ENCODE measurements around the gene MLKL. TPM values are rescaled to one million over a fixed set of nuclear protein-coding genes. Genes with fewer than 3 reads are reported as not detected.

Gene MLKL
- total RNA-seq, 1 experiment from 2014 or later = 9.7 TPM

- ChIA-PET POLR2A (no interaction called here), CTCF (interaction anchor here (0.5 to 0.8 kb wide), 4 partner anchors 9 to 151 kb away, joined by 3 to 7 read pairs (median 3); no protein-coding TSS in a partner anchor)
- TF ChIP-seq CTCF (IDR thresholded peaks at IDR 0.05; ENCODE audit: insufficient read depth in 1 of 2, low read depth in 1 of 2, low read length in 1 of 2, severe bottlenecking in 1 of 2, unreplicated experiment in 1 of 2) = no peak
- Mint-ChIP-seq H3K36me3 (ENCODE audit: insufficient read depth, unreplicated experiment) (no peaks in the 10 kb centered on the region), H3K27ac (ENCODE audit: unreplicated experiment) (no peak overlapping the region), H3K4me3 (ENCODE audit: unreplicated experiment) (no peak overlapping the region), H3K27me3 (ENCODE audit: insufficient read depth, unreplicated experiment) (no peaks in the 10 kb centered on the region), H3K4me1 (ENCODE audit: low read depth, unreplicated experiment) (peaks cover 6% of the 10 kb centered on the region), H3K9me3 (ENCODE audit: unreplicated experiment) (no peaks in the 10 kb centered on the region)
- no peak for DNase-seq
- no TSS peak for BruUV-seq (replicated peaks)
- Histone ChIP-seq H3K36me3 (ENCODE audit: control insufficient read depth, insufficient read depth, low read length) (no peaks in the 10 kb centered on the region), H3K9me3 (no peaks in the 10 kb centered on the region), H3K27me3 (replicated peaks; ENCODE audit: control insufficient read depth, insufficient read depth, low read length) (no peaks in the 10 kb centered on the region), H3K4me3 (ENCODE audit: low read depth, low read length) (no peak overlapping the region), H3K4me1 (no peaks in the 10 kb centered on the region)
- intact Hi-C loops (cut with micrococcal nuclease; ENCODE audit: unreplicated experiment) = no loop called here
Measured at GRCh38 chr16:74713876-74714275, 13.2 kb upstream of the MLKL start.

- no peaks in the 10 kb centered on the region for H3K36me3 ChIP-seq (ENCODE audit: control insufficient read depth, insufficient read depth, low read length)
- no peak overlapping the region for H3K4me3 Mint-ChIP-seq (ENCODE audit: unreplicated experiment)
- H3K4me1 ChIP-seq = no peaks in the 10 kb centered on the region
- H3K36me3 Mint-ChIP-seq (ENCODE audit: insufficient read depth, unreplicated experiment) = no peaks in the 10 kb centered on the region
- no peaks in the 10 kb centered on the region for H3K27me3 ChIP-seq (replicated peaks; ENCODE audit: control insufficient read depth, insufficient read depth, low read length)
- no peak for TF ChIP-seq CTCF (IDR thresholded peaks at IDR 0.05; ENCODE audit: insufficient read depth in 1 of 2, low read depth in 1 of 2, low read length in 1 of 2, severe bottlenecking in 1 of 2, unreplicated experiment in 1 of 2)
- intact Hi-C loops (cut with micrococcal nuclease; ENCODE audit: unreplicated experiment) = no loop called here
- ChIA-PET POLR2A (interaction anchor here (1.0 kb wide), 1 partner anchor 14 kb away, joined by 4 read pairs; no protein-coding TSS in a partner anchor), CTCF (interaction anchor here (0.8 to 4.0 kb wide), 2 partner anchors 12 to 149 kb away, joined by 3 to 29 read pairs; no protein-coding TSS in a partner anchor)
- H3K27me3 Mint-ChIP-seq (ENCODE audit: insufficient read depth, unreplicated experiment) = peaks cover 2% of the 10 kb centered on the region
- peaks cover 6% of the 10 kb centered on the region for H3K4me1 Mint-ChIP-seq (ENCODE audit: low read depth, unreplicated experiment)
- no peaks in the 10 kb centered on the region for H3K9me3 ChIP-seq
- H3K4me3 ChIP-seq (ENCODE audit: low read depth, low read length) = no peak overlapping the region
- BruUV-seq (replicated peaks) = no TSS peak
- H3K27ac Mint-ChIP-seq (ENCODE audit: unreplicated experiment) = peak overlapping the region; percentile 42
- no peak for DNase-seq
- H3K9me3 Mint-ChIP-seq (ENCODE audit: unreplicated experiment) = no peaks in the 10 kb centered on the region
Measured at GRCh38 chr16:74713325-74713724, 12.7 kb upstream of the MLKL start.

- intact Hi-C loops (cut with micrococcal nuclease; ENCODE audit: unreplicated experiment) = no loop called here
- DNase-seq = no peak
- BruUV-seq (replicated peaks) = no TSS peak
- Histone ChIP-seq H3K4me1 (no peaks in the 10 kb centered on the region), H3K9me3 (no peaks in the 10 kb centered on the region), H3K4me3 (ENCODE audit: low read depth, low read length) (no peak overlapping the region), H3K36me3 (ENCODE audit: control insufficient read depth, insufficient read depth, low read length) (no peaks in the 10 kb centered on the region), H3K27me3 (replicated peaks; ENCODE audit: control insufficient read depth, insufficient read depth, low read length) (no peaks in the 10 kb centered on the region)
- no peaks in the 10 kb centered on the region for H3K36me3 Mint-ChIP-seq (ENCODE audit: insufficient read depth, unreplicated experiment)
- CTCF ChIA-PET = interaction anchor here (0.6 to 4.0 kb wide), 7 partner anchors 8 to 419 kb away, joined by 3 to 29 read pairs (median 4); partner anchors contain the start of genes FA2H and MLKL
- peaks cover 2% of the 10 kb centered on the region for H3K27me3 Mint-ChIP-seq (ENCODE audit: insufficient read depth, unreplicated experiment)
- H3K4me1 Mint-ChIP-seq (ENCODE audit: low read depth, unreplicated experiment) = peaks cover 6% of the 10 kb centered on the region
- H3K4me3 Mint-ChIP-seq (ENCODE audit: unreplicated experiment) = no peak overlapping the region
- no peak for TF ChIP-seq CTCF (IDR thresholded peaks at IDR 0.05; ENCODE audit: insufficient read depth in 1 of 2, low read depth in 1 of 2, low read length in 1 of 2, severe bottlenecking in 1 of 2, unreplicated experiment in 1 of 2)
- H3K27ac Mint-ChIP-seq (ENCODE audit: unreplicated experiment) = no peak overlapping the region
- H3K9me3 Mint-ChIP-seq (ENCODE audit: unreplicated experiment) = no peaks in the 10 kb centered on the region
- POLR2A ChIA-PET = no interaction called here
Measured at GRCh38 chr16:74711938-74712337, 11.3 kb upstream of the MLKL start.

Measured in Caco-2 (cell line).